Esophagus muscularis mucosa (tissue), 4 donors: Measurements from ENCODE around the gene MEGF8.

Source experiments
- CTCF ChIP-seq, 3 experiments: fragments of 200-600 bp in 2 of 3; fragments of 450-650 bp in 1 of 3; sonication (generic) in 2 of 3; IDR thresholded peaks; one replicate each; pipeline ENCODE4 v1.5.1; 2017 to 2019; ENCODE audit warnings: antibody characterized with exemption in 3 of 3, mild to moderate bottlenecking in 2 of 3, moderate library complexity in 1 of 3
- EP300 ChIP-seq: sonication (generic); formaldehyde crosslinking; IDR thresholded peaks from one replicate; pipeline ENCODE4 v1.6.1; 2017; ENCODE audit warnings: antibody characterized with exemption
- POLR2AphosphoS5 ChIP-seq, 2 donors: sonication (generic); formaldehyde crosslinking; IDR thresholded peaks; one replicate each; pipeline ENCODE4 v1.6.1; 2017; ENCODE audit warnings: antibody characterized with exemption in 2 of 2

- TF ChIP-seq POLR2AphosphoS5 (IDR thresholded peaks at IDR 0.05) (no peak), CTCF (IDR thresholded peaks at IDR 0.05) (no peak), EP300 (no peak)
These were observed 42.5 kb downstream of the MEGF8 start for GRCh38 chr19:42367929-42368328.
